ENCODE measurements around the gene CFDP1. TPM values are rescaled to one million over a fixed set of nuclear protein-coding genes. Genes with fewer than 3 reads are reported as not detected.

Gene CFDP1
- total RNA-seq, 1 experiment from 2014 or later = 97.6 TPM

- Histone ChIP-seq H3K4me3 (ENCODE audit: low read depth, low read length, poor library complexity, severe bottlenecking) (no peak overlapping the region), H3K4me1 (ENCODE audit: insufficient read depth, low read length, poor library complexity, severe bottlenecking) (peaks cover 43% of the 10 kb centered on the region), H3K9me3 (ENCODE audit: low read depth, low read length, poor library complexity, severe bottlenecking) (no peaks in the 10 kb centered on the region), H3K27ac (ENCODE audit: low read depth, low read length, poor library complexity, severe bottlenecking) (peak overlapping the region; percentile 37), H3K36me3 (ENCODE audit: insufficient read depth, low read length, poor library complexity, severe bottlenecking) (no peaks in the 10 kb centered on the region), H3K27me3 (replicated peaks; ENCODE audit: insufficient read depth, low read depth, low read length, poor library complexity) (no peaks in the 10 kb centered on the region)
- DNase-seq (ENCODE audit: low spot score) = no peak
- intact Hi-C loops (cut with micrococcal nuclease; ENCODE audit: unreplicated experiment) = no loop called here
- ChIA-PET CTCF (interaction anchor here (1.9 kb wide), 1 partner anchor 137 kb away, joined by 5 read pairs; no protein-coding TSS in a partner anchor), POLR2A (ENCODE audit: low non-redundant PET) (no interaction called here)
- BruUV-seq (replicated peaks) = no TSS peak
- TF ChIP-seq EZH2 (IDR thresholded peaks at IDR 0.05; ENCODE audit: borderline replicate concordance, low read depth, low read length, poor library complexity, severe bottlenecking) = no peak
- TF ChIP-seq CTCF (conservative IDR thresholded peaks at IDR 0.05; ENCODE audit: low read depth, low read length) = no peak
Measured at GRCh38 chr16:75248536-75249380, 184.5 kb downstream of the CFDP1 start.

- TF ChIP-seq EZH2 (IDR thresholded peaks at IDR 0.05; ENCODE audit: borderline replicate concordance, low read depth, low read length, poor library complexity, severe bottlenecking) = no peak
- no peak for TF ChIP-seq CTCF (conservative IDR thresholded peaks at IDR 0.05; ENCODE audit: low read depth, low read length)
- ChIA-PET CTCF (interaction anchor here (0.5 kb wide), 1 partner anchor 14 kb away, joined by 3 read pairs; no protein-coding TSS in a partner anchor), POLR2A (ENCODE audit: low non-redundant PET) (no interaction called here)
- H3K4me1 ChIP-seq (ENCODE audit: insufficient read depth, low read length, poor library complexity, severe bottlenecking) = peaks cover 37% of the 10 kb centered on the region
- H3K27me3 ChIP-seq (replicated peaks; ENCODE audit: insufficient read depth, low read depth, low read length, poor library complexity) = no peaks in the 10 kb centered on the region
- BruUV-seq (replicated peaks) = no TSS peak
- DNase-seq (ENCODE audit: low spot score) = no peak
- H3K36me3 ChIP-seq (ENCODE audit: insufficient read depth, low read length, poor library complexity, severe bottlenecking) = no peaks in the 10 kb centered on the region
- H3K27ac ChIP-seq (ENCODE audit: low read depth, low read length, poor library complexity, severe bottlenecking) = peak overlapping the region; percentile 37
- H3K4me3 ChIP-seq (ENCODE audit: low read depth, low read length, poor library complexity, severe bottlenecking) = no peak overlapping the region
- H3K9me3 ChIP-seq (ENCODE audit: low read depth, low read length, poor library complexity, severe bottlenecking) = no peaks in the 10 kb centered on the region
- intact Hi-C loops (cut with micrococcal nuclease; ENCODE audit: unreplicated experiment) = no loop called here
Measured at GRCh38 chr16:75248142-75248535, 185.2 kb downstream of the CFDP1 start.

GRCh38 chr16:75247249-75247648 is 186.1 kb downstream of the CFDP1 start:
- H3K36me3 ChIP-seq (ENCODE audit: insufficient read depth, low read length, poor library complexity, severe bottlenecking) = no peaks in the 10 kb centered on the region
- no peak overlapping the region for H3K27ac ChIP-seq (ENCODE audit: low read depth, low read length, poor library complexity, severe bottlenecking)
- no peaks in the 10 kb centered on the region for H3K27me3 ChIP-seq (replicated peaks; ENCODE audit: insufficient read depth, low read depth, low read length, poor library complexity)
- POLR2A ChIA-PET (ENCODE audit: low non-redundant PET) = no interaction called here
- CTCF ChIA-PET = no interaction called here
- no peak overlapping the region for H3K4me3 ChIP-seq (ENCODE audit: low read depth, low read length, poor library complexity, severe bottlenecking)
- no peak for DNase-seq (ENCODE audit: low spot score)
- H3K4me1 ChIP-seq (ENCODE audit: insufficient read depth, low read length, poor library complexity, severe bottlenecking) = peaks cover 28% of the 10 kb centered on the region
- TF ChIP-seq EZH2 (IDR thresholded peaks at IDR 0.05; ENCODE audit: borderline replicate concordance, low read depth, low read length, poor library complexity, severe bottlenecking) (no peak), CTCF (conservative IDR thresholded peaks at IDR 0.05; ENCODE audit: low read depth, low read length) (no peak)
- BruUV-seq (replicated peaks) = no TSS peak
- intact Hi-C loops (cut with micrococcal nuclease; ENCODE audit: unreplicated experiment) = no loop called here
- no peaks in the 10 kb centered on the region for H3K9me3 ChIP-seq (ENCODE audit: low read depth, low read length, poor library complexity, severe bottlenecking)
